ENCODE results near the gene GLYATL1B. TPM values are rescaled to one million over a fixed set of nuclear protein-coding genes. Genes with fewer than 3 reads are reported as not detected.
A peak's percentile ranks its signal among the peaks of the same experiment; 100 is the strongest.

GLYATL1B gene
- total RNA-seq, 1 donor from 2014 or later: not detected

DNA sequence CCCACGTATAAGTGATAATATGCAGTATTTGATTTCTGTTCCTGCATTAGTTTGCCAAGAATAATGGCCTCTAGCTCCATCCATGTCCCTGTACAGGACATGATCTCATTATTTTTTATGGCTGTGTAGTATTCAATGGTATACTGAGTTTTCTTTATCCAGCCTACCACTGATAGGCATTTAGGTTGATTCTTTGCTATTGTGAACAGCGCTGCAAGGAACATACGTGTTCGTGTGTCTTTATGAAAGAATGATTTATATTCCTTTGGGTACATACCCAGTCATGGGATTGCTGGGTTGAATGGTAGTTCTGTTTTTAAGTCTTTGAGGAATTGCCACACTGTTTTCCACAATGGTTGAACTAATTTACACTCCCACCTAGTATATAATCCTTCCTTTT lies 55.1 kb downstream of the GLYATL1B start:
- no peak for DNase-seq (ENCODE audit: low read depth)
- no peak for TF ChIP-seq CTCF (conservative IDR thresholded peaks at IDR 0.05; ENCODE audit: low read depth, low read length)
- no peak overlapping the region for H3K4me3 ChIP-seq (ENCODE audit: low read depth, low read length)

GRCh38 chr11:59141673-59142460 lies 55.8 kb downstream of the GLYATL1B start:
- no peak for TF ChIP-seq CTCF (conservative IDR thresholded peaks at IDR 0.05; ENCODE audit: low read depth, low read length)
- peak overlapping the region; percentile 93 for H3K4me3 ChIP-seq (ENCODE audit: low read depth, low read length)
- no peak for DNase-seq (ENCODE audit: low read depth)

DNA sequence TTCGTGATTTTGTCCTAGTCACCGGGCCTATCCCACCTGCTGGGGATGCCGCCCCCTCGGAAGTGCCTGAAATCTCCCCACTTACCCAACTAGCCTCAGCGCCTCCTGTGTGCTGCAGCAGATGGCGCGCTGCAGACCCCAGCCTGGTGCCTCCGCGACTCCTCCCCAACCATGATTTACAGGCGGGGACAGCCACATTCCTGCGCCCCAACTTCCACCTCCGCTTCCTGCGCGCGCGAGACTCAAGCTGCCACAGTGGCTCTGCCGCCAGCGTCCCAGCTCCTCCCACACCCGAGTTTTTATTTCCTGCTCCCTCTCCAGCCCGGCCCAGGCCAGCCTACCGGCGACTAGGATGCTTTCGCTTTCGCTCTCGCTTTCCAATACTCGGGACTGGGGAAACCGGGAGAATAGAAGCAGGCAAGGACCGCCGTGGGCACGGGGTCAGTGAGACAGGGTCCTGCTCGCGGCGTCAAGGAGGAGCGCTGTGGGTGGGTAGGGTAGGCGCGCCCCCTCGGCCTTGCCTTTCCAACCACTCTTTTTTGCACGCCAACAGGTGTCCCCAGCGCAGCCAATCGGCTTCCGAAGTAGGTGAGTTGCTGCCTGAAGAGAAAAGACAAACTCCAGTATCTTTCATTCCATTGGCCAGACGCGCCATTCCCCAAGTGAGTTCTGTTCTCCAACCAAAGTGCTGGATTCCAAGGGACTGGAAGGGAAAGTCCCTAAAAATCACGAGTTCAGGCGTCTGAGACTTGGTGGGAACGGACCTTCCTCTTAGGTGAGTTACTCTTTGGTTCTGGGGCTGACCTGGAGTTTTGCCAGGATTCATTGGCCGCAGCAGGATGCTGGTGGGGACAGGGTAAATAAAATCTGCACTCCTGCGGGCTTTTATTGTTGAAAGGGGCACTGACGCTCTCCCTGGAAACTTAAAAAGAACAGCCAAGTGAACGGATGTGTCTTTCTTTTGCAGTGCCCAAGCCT lies 56.7 kb downstream of the GLYATL1B start, which contains the start of gene FAM111A:
FAM111A (plus strand) TSS at position 327 of the 978 bp plus-strand sequence. CDS start 6,017 bp downstream, outside the sequence.
- H3K4me3 ChIP-seq (ENCODE audit: low read depth, low read length): peak within 1 kb of the TSS; percentile 93
- peak; percentile 87 for DNase-seq (ENCODE audit: low read depth)
- peak; percentile 46 for TF ChIP-seq CTCF (conservative IDR thresholded peaks at IDR 0.05; ENCODE audit: low read depth, low read length)

DNA sequence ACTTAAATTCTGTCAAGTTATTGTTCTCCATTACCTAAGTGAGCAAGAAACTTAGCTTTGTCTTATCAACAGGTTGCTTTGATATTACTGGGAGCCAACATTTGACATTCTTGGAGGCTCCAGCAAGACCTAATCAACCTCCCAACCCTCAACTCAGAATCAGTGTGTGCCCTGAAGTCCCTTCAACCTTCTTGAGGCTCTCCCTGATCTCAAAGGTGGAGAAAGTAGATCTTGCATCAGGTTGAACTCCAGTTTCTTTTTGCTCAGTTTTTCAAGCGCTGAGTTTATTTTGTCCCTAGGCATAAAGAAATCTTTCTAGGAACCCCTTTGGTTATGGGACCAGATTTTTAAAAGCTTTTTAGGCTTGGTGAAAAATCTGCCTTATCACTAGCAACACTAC lies 58.0 kb downstream of the GLYATL1B start:
- no peak for TF ChIP-seq CTCF (conservative IDR thresholded peaks at IDR 0.05; ENCODE audit: low read depth, low read length)
- DNase-seq (ENCODE audit: low read depth): no peak
- peak overlapping the region; percentile 93 for H3K4me3 ChIP-seq (ENCODE audit: low read depth, low read length)

Other genes with a start within 250 kb of the GLYATL1B start
- gene GLYATL2, start 241.6 kb upstream of the GLYATL1B start, total RNA-seq: 0.35 and 0.51 TPM in 2 replicates
- gene GLYATL1, start 146.8 kb upstream of the GLYATL1B start, total RNA-seq: 1.7 and 5.0 TPM in 2 replicates
- 16.5 and 17.4 TPM in 2 replicates for gene FAM111B, start 20.9 kb downstream of the GLYATL1B start, total RNA-seq
- 36.8 and 44.7 TPM in 2 replicates for gene FAM111A, start 56.5 kb downstream of the GLYATL1B start, total RNA-seq
- gene DTX4, start 85.8 kb downstream of the GLYATL1B start, total RNA-seq: 2.7 and 3.0 TPM in 2 replicates
- gene MPEG1, start 126.6 kb downstream of the GLYATL1B start, total RNA-seq: not detected in 2 replicates